Ascending aorta (tissue), 2 donors: ENCODE data around the gene C17orf50. TPM values are rescaled to one million over a fixed set of nuclear protein-coding genes. Genes with fewer than 3 reads are reported as not detected.

Source experiments
- DNase-seq, 2 donors: peaks; one replicate each; pipeline ENCODE4 v3.0.0-alpha.2; 2019; ENCODE audit warnings: low spot score in 2 of 2
- H3K27ac ChIP-seq, 2 donors: fragments of 200-600 bp; sonication (generic); one replicate each; pipeline ENCODE4 v1.5.1; 2016 to 2017; ENCODE audit warnings: mild to moderate bottlenecking in 1 of 2
- H3K27me3 ChIP-seq: fragments of 200-600 bp; sonication (generic); one replicate; pipeline ENCODE4 v1.5.1; 2017
- H3K36me3 ChIP-seq, 2 donors: fragments of 200-600 bp; sonication (generic); one replicate each; pipeline ENCODE4 v1.5.1; 2016
- H3K4me1 ChIP-seq, 2 donors: fragments of 200-600 bp; sonication (generic); one replicate each; pipeline ENCODE4 v1.5.1; 2016 to 2017; ENCODE audit warnings: mild to moderate bottlenecking in 1 of 2
- H3K4me3 ChIP-seq, 2 donors: fragments of 200-600 bp; sonication (generic); one replicate each; pipeline ENCODE4 v1.5.1; 2016 to 2017; ENCODE audit warnings: mild to moderate bottlenecking in 1 of 2
- H3K9me3 ChIP-seq, 2 donors: fragments of 200-600 bp; sonication (generic); one replicate each; pipeline ENCODE4 v1.5.1; 2016
- intact Hi-C: fragments of 100-400 bp; cut with DNase I; formaldehyde crosslinking; loops from one replicate; pipeline ENCODE4 v1.15.1; 2023
- total RNA-seq: library from RNA; depleted of rRNA; stranded (reverse); fragments of >200 nt; gene quantifications from one replicate; pipeline ENCODE4 v1.1.0, GENCODE V29; 2016
- TF ChIP-seq, protein P1 (sequence below), 3 experiments: fragments of 200-600 bp in 2 of 3; fragments of 450-650 bp in 1 of 3; sonication (generic) in 2 of 3; IDR thresholded peaks; one replicate each; pipeline ENCODE4 v1.5.1; 2016 to 2019; ENCODE audit warnings: antibody characterized with exemption in 3 of 3, mild to moderate bottlenecking in 1 of 3, moderate library complexity in 1 of 3

The C17orf50 gene
- total RNA-seq, 1 donor from 2014 or later, result not detected

DNA sequence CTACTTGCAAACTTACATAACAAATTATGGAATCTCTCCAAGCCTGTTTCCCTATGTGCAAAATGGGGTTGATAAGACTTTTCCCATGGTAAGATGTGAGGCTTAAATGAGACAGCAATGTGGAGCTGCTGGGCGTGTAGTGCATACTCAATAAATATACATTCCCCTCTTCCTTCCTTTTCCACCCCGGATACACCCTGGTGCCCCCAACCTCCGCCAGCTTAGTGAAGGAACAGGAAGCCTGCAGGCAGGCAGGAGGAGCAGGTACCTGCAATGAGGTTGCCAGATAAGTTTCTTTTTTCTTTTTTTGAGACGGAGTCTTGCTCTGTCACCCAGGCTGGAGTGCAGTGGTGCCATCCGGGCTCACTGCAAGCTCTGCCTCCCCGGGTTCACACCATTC lies 14.9 kb downstream of the C17orf50 start:
- Histone ChIP-seq H3K36me3 (no peaks in the 10 kb centered on the region), H3K4me1 (peaks cover 5 to 24% of the 10 kb centered on the region in 2 donors), H3K27ac (peak overlapping the region; percentile 75 to 91), H3K9me3 (no peaks in the 10 kb centered on the region), H3K27me3 (no peaks in the 10 kb centered on the region), H3K4me3 (peak overlapping the region in 1 of 2 donors; percentile 54)
- DNase-seq, result no peak
- intact Hi-C loops, result no loop called here
- TF ChIP-seq, protein P1, sequence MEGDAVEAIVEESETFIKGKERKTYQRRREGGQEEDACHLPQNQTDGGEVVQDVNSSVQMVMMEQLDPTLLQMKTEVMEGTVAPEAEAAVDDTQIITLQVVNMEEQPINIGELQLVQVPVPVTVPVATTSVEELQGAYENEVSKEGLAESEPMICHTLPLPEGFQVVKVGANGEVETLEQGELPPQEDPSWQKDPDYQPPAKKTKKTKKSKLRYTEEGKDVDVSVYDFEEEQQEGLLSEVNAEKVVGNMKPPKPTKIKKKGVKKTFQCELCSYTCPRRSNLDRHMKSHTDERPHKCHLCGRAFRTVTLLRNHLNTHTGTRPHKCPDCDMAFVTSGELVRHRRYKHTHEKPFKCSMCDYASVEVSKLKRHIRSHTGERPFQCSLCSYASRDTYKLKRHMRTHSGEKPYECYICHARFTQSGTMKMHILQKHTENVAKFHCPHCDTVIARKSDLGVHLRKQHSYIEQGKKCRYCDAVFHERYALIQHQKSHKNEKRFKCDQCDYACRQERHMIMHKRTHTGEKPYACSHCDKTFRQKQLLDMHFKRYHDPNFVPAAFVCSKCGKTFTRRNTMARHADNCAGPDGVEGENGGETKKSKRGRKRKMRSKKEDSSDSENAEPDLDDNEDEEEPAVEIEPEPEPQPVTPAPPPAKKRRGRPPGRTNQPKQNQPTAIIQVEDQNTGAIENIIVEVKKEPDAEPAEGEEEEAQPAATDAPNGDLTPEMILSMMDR (IDR thresholded peaks at IDR 0.05), result no peak

GRCh38 chr17:35778641-35779196 lies 18.0 kb downstream of the C17orf50 start:
- H3K27ac ChIP-seq, result no peak overlapping the region
- no peaks in the 10 kb centered on the region for H3K27me3 ChIP-seq
- H3K36me3 ChIP-seq, result no peaks in the 10 kb centered on the region
- no peak for DNase-seq
- peaks cover 5 to 25% of the 10 kb centered on the region in 2 donors for H3K4me1 ChIP-seq
- no peaks in the 10 kb centered on the region for H3K9me3 ChIP-seq
- intact Hi-C loops, result no loop called here
- no peak overlapping the region for H3K4me3 ChIP-seq
- TF ChIP-seq, protein P1 (IDR thresholded peaks at IDR 0.05), result no peak

DNA sequence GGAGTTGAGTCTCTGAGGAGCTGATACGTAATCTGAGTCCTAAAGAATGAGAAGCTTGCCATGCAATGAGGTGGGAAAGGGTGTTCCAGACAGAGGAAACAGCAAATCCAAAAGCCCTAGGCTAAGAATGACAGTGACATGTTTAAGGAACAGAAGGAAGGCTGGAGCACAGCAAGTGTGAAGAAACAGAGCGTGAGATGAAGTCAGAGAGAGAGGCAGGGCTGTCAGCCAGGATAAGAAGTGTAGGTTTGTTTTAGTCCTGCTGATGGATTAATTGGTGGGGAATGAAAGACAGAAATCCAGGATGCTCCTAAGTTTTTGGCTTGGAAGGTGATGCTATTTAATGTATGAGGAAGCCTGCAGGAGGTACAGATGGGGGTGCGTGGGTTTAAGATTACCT lies 20.3 kb downstream of the C17orf50 start:
- TF ChIP-seq, protein P1 (IDR thresholded peaks at IDR 0.05), result no peak
- Histone ChIP-seq H3K36me3 (no peaks in the 10 kb centered on the region), H3K27ac (no peak overlapping the region), H3K4me3 (no peak overlapping the region), H3K27me3 (no peaks in the 10 kb centered on the region), H3K9me3 (no peaks in the 10 kb centered on the region), H3K4me1 (peaks cover 3 to 16% of the 10 kb centered on the region in 2 donors)
- intact Hi-C loops, result no loop called here
- no peak for DNase-seq

- Histone ChIP-seq H3K9me3 (no peaks in the 10 kb centered on the region), H3K27me3 (no peaks in the 10 kb centered on the region), H3K27ac (peak overlapping the region in 1 of 2 donors; percentile 72), H3K4me3 (no peak overlapping the region), H3K4me1 (peaks cover 3 to 24% of the 10 kb centered on the region in 2 donors), H3K36me3 (no peaks in the 10 kb centered on the region)
- TF ChIP-seq, protein P1 (IDR thresholded peaks at IDR 0.05), result no peak
- intact Hi-C loops, result no loop called here
- DNase-seq, result no peak
These were observed 24.2 kb downstream of the C17orf50 start for GRCh38 chr17:35784895-35785294.

DNA sequence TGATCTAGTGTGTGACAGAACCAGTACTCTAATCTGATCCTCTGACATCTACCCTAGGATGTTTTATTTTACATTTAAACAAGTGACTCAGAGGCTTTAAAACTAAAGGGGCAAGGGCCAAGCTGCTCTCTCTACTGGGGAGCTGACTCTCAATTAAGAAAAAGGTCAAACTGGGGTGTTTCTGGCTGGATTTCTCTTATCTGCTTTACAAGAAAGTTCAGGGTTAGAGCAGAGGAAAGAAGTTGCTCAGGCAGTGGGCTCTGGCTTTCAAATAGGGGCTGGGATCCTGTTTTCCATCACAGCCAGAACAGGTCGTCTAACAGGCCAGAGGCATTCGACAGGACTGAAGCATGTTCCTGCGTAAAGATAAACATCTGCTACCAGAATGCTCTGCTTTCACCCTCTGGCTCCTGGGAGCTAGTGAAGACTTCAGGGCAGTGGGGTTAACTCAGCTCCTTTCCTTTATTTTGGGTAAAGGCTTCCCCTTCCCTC lies 26.3 kb downstream of the C17orf50 start:
- TF ChIP-seq, protein P1 (IDR thresholded peaks at IDR 0.05), result no peak
- no peak for DNase-seq
- H3K4me3 ChIP-seq, result no peak overlapping the region
- peaks cover 3 to 24% of the 10 kb centered on the region in 2 donors for H3K4me1 ChIP-seq
- H3K9me3 ChIP-seq, result no peaks in the 10 kb centered on the region
- H3K27ac ChIP-seq, result peak overlapping the region in 1 of 2 donors; percentile 6
- H3K36me3 ChIP-seq, result no peaks in the 10 kb centered on the region
- no peaks in the 10 kb centered on the region for H3K27me3 ChIP-seq
- intact Hi-C loops, result no loop called here
